Keratinocyte (primary cell): ENCODE data around the gene HOXA6. TPM values are rescaled to one million over a fixed set of nuclear protein-coding genes. Genes with fewer than 3 reads are reported as not detected.
A peak's percentile ranks its signal among the peaks of the same experiment; 100 is the strongest.

ENCODE experiments used
- DNase-seq: peaks from one replicate; pipeline ENCODE4 v3.0.0-alpha.2; 2011; ENCODE audit warnings: low read depth, missing footprints, low spot score
- FAIRE-seq: peaks from 2 replicates; lab custom pipeline; 2011; peaks lifted over from hg19 to GRCh38; lab: Jason Lieb, UNC
- H2AFZ ChIP-seq: 2 replicates; pipeline ENCODE4 v1.6.0; 2012; ENCODE audit warnings: low read length, control low read depth, inconsistent platforms; ENCODE audit not compliant: control insufficient read depth
- H3K27ac ChIP-seq: 2 replicates; pipeline ENCODE4 v1.5.1; 2011; ENCODE audit warnings: low read length; ENCODE audit not compliant: control insufficient read depth, insufficient read depth
- H3K27me3 ChIP-seq: 3 replicates; pipeline ENCODE4 v1.6.0; 2011; ENCODE audit warnings: low read length; ENCODE audit not compliant: control insufficient read depth, insufficient read depth; ENCODE audit errors: extremely low read depth
- H3K36me3 ChIP-seq, 2 experiments: 2 replicates in 1 of 2; 3 replicates in 1 of 2; pipeline ENCODE4 v1.5.1; 2011; ENCODE audit warnings: low read length in 2 of 2, mild to moderate bottlenecking in 1 of 2; ENCODE audit not compliant: control insufficient read depth in 2 of 2, insufficient read depth in 2 of 2; ENCODE audit errors: extremely low read depth in 1 of 2
- H3K4me1 ChIP-seq: 3 replicates; pipeline ENCODE4 v1.5.1; 2011; ENCODE audit warnings: low read length; ENCODE audit not compliant: control insufficient read depth, insufficient read depth; ENCODE audit errors: extremely low read depth
- H3K4me2 ChIP-seq: 3 replicates; pipeline ENCODE4 v1.6.0; 2011; ENCODE audit warnings: low read depth, low read length; ENCODE audit not compliant: control insufficient read depth, insufficient read depth; ENCODE audit errors: extremely low read depth
- H3K4me3 ChIP-seq, 3 experiments: fragments of 200-600 bp in 1 of 3; sonication (generic) in 1 of 3; 2 replicates in 2 of 3; 3 replicates in 1 of 3; pipeline ENCODE4 v1.5.1; 2011 to 2016; ENCODE audit warnings: low read length in 3 of 3, mild to moderate bottlenecking in 3 of 3, control low read depth in 2 of 3, inconsistent platforms in 1 of 3, low read depth in 1 of 3, mixed read lengths in 1 of 3, mixed run types in 1 of 3, moderate library complexity in 1 of 3; ENCODE audit not compliant: control insufficient read depth in 2 of 3, insufficient read depth in 2 of 3; ENCODE audit errors: extremely low read depth in 1 of 3
- H3K79me2 ChIP-seq: 2 replicates; pipeline ENCODE4 v1.6.0; 2012; ENCODE audit warnings: low read length; ENCODE audit not compliant: control insufficient read depth, insufficient read depth
- H3K9ac ChIP-seq: 3 replicates; pipeline ENCODE4 v1.6.0; 2011; ENCODE audit warnings: low read length; ENCODE audit not compliant: control insufficient read depth, insufficient read depth; ENCODE audit errors: extremely low read depth
- H3K9me1 ChIP-seq: 3 replicates; pipeline ENCODE4 v1.6.0; 2011; ENCODE audit warnings: low read length; ENCODE audit not compliant: control insufficient read depth, insufficient read depth; ENCODE audit errors: extremely low read depth
- H3K9me3 ChIP-seq: 2 replicates; pipeline ENCODE4 v1.5.1; 2012; ENCODE audit warnings: low read depth, low read length; ENCODE audit not compliant: control insufficient read depth
- H4K20me1 ChIP-seq: 3 replicates; pipeline ENCODE4 v1.6.0; 2011; ENCODE audit warnings: low read length; ENCODE audit not compliant: control insufficient read depth, insufficient read depth; ENCODE audit errors: extremely low read depth
- CTCF ChIP-seq, 3 experiments: IDR thresholded peaks in 1 of 3; conservative IDR thresholded peaks in 1 of 3; optimal IDR thresholded peaks in 1 of 3; 2 replicates in 2 of 3; 3 replicates in 1 of 3; pipeline versions ENCODE3 to v1.5.1; 2011; ENCODE audit warnings: low read length in 3 of 3, mild to moderate bottlenecking in 3 of 3, moderate library complexity in 2 of 3, control low read depth in 1 of 3, inconsistent platforms in 1 of 3; ENCODE audit not compliant: insufficient read depth in 2 of 3; ENCODE audit errors: extremely low read depth in 1 of 3
- EZH2 ChIP-seq: IDR thresholded peaks from one replicate; pipeline ENCODE4 v1.6.1; 2012; ENCODE audit warnings: inconsistent platforms, mild to moderate bottlenecking, low read length, moderate library complexity
- dilution Hi-C: fragments of 300-500 bp; cut with MboI; formaldehyde crosslinking; loops from one replicate; pipeline ENCODE4 v1.7.0; 2020; ENCODE audit warnings: low sequenced_read_pairs; ENCODE audit not compliant: extremely low pct_ligation_motif_present
- polyA plus RNA-seq, 5 experiments: library from polyadenylated mRNA; depleted of rRNA in 3 of 5; stranded (reverse) in 3 of 5; stranded (forward) in 1 of 5; unstranded in 1 of 5; fragments of >200 nt; gene quantifications; 1 replicate in 1 of 5; 2 replicates in 3 of 5; 3 replicates in 1 of 5; pipeline versions ENCODE4 v1.2.1 to v1.2.3, GENCODE V29; 2011 to 2012; ENCODE audit warnings: missing spikeins in 2 of 5, low read depth in 1 of 5, low replicate concordance in 1 of 5

Gene HOXA6
- polyA plus RNA-seq, 1 donor (not counting 4 experiments of a cell fraction or from before 2014, with no cell fraction given) = 0.54 TPM

GRCh38 chr7:27129729-27130539, 17.6 kb downstream of the HOXA6 start:
- no peaks in the 10 kb centered on the region for H4K20me1 ChIP-seq
- TF ChIP-seq CTCF (optimal IDR thresholded peaks at IDR 0.05 in 1 of 3, IDR thresholded peaks at IDR 0.05 in 1 of 3, conservative IDR thresholded peaks at IDR 0.05 in 1 of 3; ENCODE audit: extremely low read depth in 1 of 3, insufficient read depth in 2 of 3, low read length in 3 of 3) = peak in 2 of 3 experiments; percentile 19 to 45
- no peak for TF ChIP-seq EZH2
- dilution Hi-C loops = no loop called here
- no peaks in the 10 kb centered on the region for H3K27me3 ChIP-seq
- peak overlapping the region; percentile 72 for H3K4me2 ChIP-seq
- no peaks in the 10 kb centered on the region for H3K9me3 ChIP-seq
- H2AFZ ChIP-seq = peak overlapping the region; percentile 23
- H3K4me1 ChIP-seq = peaks cover 24% of the 10 kb centered on the region
- no peak for FAIRE-seq
- H3K4me3 ChIP-seq = peak overlapping the region; percentile 63 to 81 (median 77)
- H3K79me2 ChIP-seq = peaks cover 10% of the 10 kb centered on the region
- peak overlapping the region; percentile 66 for H3K27ac ChIP-seq
- no peaks in the 10 kb centered on the region for H3K36me3 ChIP-seq
- H3K9me1 ChIP-seq = no peaks in the 10 kb centered on the region
- no peak for DNase-seq
- peak overlapping the region; percentile 77 for H3K9ac ChIP-seq

- H3K9ac ChIP-seq = peak overlapping the region; percentile 77
- FAIRE-seq (no peak), DNase-seq (no peak)
- no peaks in the 10 kb centered on the region for H3K9me1 ChIP-seq
- H3K4me1 ChIP-seq = peaks cover 15% of the 10 kb centered on the region
- no peak overlapping the region for H3K27ac ChIP-seq
- H3K4me3 ChIP-seq = peak overlapping the region in 1 of 3 experiments; percentile 53
- TF ChIP-seq CTCF (optimal IDR thresholded peaks at IDR 0.05 in 1 of 3, IDR thresholded peaks at IDR 0.05 in 1 of 3, conservative IDR thresholded peaks at IDR 0.05 in 1 of 3; ENCODE audit: extremely low read depth in 1 of 3, insufficient read depth in 2 of 3, low read length in 3 of 3) (no peak), EZH2 (no peak)
- dilution Hi-C loops = no loop called here
- no peaks in the 10 kb centered on the region for H3K9me3 ChIP-seq
- no peaks in the 10 kb centered on the region for H3K27me3 ChIP-seq
- H3K79me2 ChIP-seq = peaks cover 10% of the 10 kb centered on the region
- H3K36me3 ChIP-seq = no peaks in the 10 kb centered on the region
- no peaks in the 10 kb centered on the region for H4K20me1 ChIP-seq
- H3K4me2 ChIP-seq = peak overlapping the region; percentile 72
- no peak overlapping the region for H2AFZ ChIP-seq
Observed at GRCh38 chr7:27128776-27129728, 18.5 kb downstream of the HOXA6 start.
